Vagina (tissue), 2 donors: ENCODE data around the gene MS4A10. TPM values are rescaled to one million over a fixed set of nuclear protein-coding genes. Genes with fewer than 3 reads are reported as not detected.

Experiments
- DNase-seq, 2 donors: peaks; one replicate each; pipeline ENCODE4 v3.0.0-alpha.2; 2017; ENCODE audit errors: extremely low spot score in 2 of 2
- H3K27ac ChIP-seq: fragments of 200-600 bp; sonication (generic); one replicate; pipeline ENCODE4 v1.5.1; 2019
- H3K27me3 ChIP-seq: fragments of 200-600 bp; sonication (generic); one replicate; pipeline ENCODE4 v1.5.1; 2019
- H3K36me3 ChIP-seq, 2 donors: fragments of 200-600 bp; sonication (generic); one replicate each; pipeline ENCODE4 v1.5.1; 2017 to 2019
- H3K4me1 ChIP-seq: fragments of 200-600 bp; sonication (generic); one replicate; pipeline ENCODE4 v1.5.1; 2019
- H3K4me3 ChIP-seq, 2 donors: fragments of 200-600 bp; sonication (generic); 1 replicate in 1 of 2; 2 replicates in 1 of 2; pipeline ENCODE4 v1.5.1; 2016 to 2019
- H3K9me3 ChIP-seq: fragments of 200-600 bp; sonication (generic); one replicate; pipeline ENCODE4 v1.5.1; 2019
- POLR2A ChIP-seq, 2 donors: fragments of 450-650 bp; IDR thresholded peaks; one replicate each; pipeline ENCODE4 v1.6.1; 2017; ENCODE audit warnings: antibody characterized with exemption in 2 of 2, mild to moderate bottlenecking in 2 of 2, moderate library complexity in 2 of 2
- POLR2AphosphoS5 ChIP-seq, 2 donors: sonication (generic); formaldehyde crosslinking; IDR thresholded peaks; one replicate each; pipeline ENCODE4 v1.9.0; 2017; ENCODE audit warnings: antibody characterized with exemption in 2 of 2, mild to moderate bottlenecking in 2 of 2, low read depth in 1 of 2; ENCODE audit not compliant: insufficient read depth in 1 of 2
- intact Hi-C: fragments of 100-400 bp; cut with DNase I; formaldehyde crosslinking; loops from one replicate; pipeline ENCODE4 v1.15.1; 2023
- total RNA-seq: library from RNA; depleted of rRNA; stranded (reverse); fragments of >200 nt; gene quantifications from one replicate; pipeline ENCODE4 v1.2.3, GENCODE V29; 2016
- TF ChIP-seq, protein P1 (sequence below), 3 experiments: fragments of 450-650 bp in 2 of 3; fragments of 200-600 bp in 1 of 3; sonication (generic) in 1 of 3; IDR thresholded peaks; one replicate each; pipeline ENCODE4 v1.5.1; 2017 to 2019; ENCODE audit warnings: antibody characterized with exemption in 3 of 3, mild to moderate bottlenecking in 2 of 3, moderate library complexity in 2 of 3

Gene MS4A10
- total RNA-seq, 1 donor from 2014 or later, result not detected

DNA sequence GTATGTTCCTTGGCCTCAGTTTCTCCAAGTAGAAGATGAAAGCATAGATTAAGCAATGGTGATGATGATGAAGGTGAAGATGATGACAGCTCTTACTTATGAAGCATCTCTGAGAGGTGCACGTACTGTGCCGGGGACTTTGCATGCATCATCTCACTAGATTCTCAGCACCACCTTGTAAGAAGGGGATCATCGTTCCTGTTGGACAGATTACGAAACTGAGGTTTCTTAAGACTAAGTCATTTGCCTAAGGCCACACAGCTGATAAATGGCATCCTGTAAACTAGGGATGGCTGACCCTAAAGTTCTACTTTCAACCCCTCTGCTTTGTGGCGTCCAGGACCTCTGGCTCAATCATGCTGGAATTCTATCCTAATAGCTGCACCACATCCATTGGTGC is 19.8 kb upstream of the MS4A10 start:
- Histone ChIP-seq H3K27me3 (no peaks in the 10 kb centered on the region), H3K27ac (no peak overlapping the region), H3K4me3 (no peak overlapping the region), H3K4me1 (no peaks in the 10 kb centered on the region), H3K9me3 (no peaks in the 10 kb centered on the region), H3K36me3 (no peaks in the 10 kb centered on the region)
- intact Hi-C loops, result no loop called here
- TF ChIP-seq, protein P1, sequence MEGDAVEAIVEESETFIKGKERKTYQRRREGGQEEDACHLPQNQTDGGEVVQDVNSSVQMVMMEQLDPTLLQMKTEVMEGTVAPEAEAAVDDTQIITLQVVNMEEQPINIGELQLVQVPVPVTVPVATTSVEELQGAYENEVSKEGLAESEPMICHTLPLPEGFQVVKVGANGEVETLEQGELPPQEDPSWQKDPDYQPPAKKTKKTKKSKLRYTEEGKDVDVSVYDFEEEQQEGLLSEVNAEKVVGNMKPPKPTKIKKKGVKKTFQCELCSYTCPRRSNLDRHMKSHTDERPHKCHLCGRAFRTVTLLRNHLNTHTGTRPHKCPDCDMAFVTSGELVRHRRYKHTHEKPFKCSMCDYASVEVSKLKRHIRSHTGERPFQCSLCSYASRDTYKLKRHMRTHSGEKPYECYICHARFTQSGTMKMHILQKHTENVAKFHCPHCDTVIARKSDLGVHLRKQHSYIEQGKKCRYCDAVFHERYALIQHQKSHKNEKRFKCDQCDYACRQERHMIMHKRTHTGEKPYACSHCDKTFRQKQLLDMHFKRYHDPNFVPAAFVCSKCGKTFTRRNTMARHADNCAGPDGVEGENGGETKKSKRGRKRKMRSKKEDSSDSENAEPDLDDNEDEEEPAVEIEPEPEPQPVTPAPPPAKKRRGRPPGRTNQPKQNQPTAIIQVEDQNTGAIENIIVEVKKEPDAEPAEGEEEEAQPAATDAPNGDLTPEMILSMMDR (IDR thresholded peaks at IDR 0.05), result no peak
- no peak for TF ChIP-seq POLR2AphosphoS5 (IDR thresholded peaks at IDR 0.05; ENCODE audit: insufficient read depth in 1 of 2, low read depth in 1 of 2)
- TF ChIP-seq POLR2A (IDR thresholded peaks at IDR 0.05), result no peak
- no peak for DNase-seq

DNA sequence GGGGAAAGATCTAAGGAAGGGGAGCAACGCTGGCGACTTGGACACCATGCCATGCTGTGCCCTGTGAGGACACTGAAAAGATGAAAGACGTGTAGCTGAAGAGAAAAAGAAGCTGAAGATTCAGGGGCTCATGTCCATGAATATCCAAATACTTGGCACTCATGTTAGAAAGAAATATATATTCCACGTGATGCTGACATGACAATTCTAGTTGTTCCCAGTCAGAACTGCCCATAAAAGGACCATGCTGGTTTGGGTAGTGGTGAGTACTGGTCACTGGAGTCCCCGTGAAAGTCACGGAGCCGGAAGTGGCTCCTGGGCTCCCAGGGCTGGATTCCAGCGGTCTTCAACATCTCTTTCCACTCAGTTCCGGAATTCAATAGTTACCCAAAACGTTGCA is 18.6 kb upstream of the MS4A10 start:
- TF ChIP-seq, protein P1 (IDR thresholded peaks at IDR 0.05), result no peak
- no peak for TF ChIP-seq POLR2A (IDR thresholded peaks at IDR 0.05)
- no peak for TF ChIP-seq POLR2AphosphoS5 (IDR thresholded peaks at IDR 0.05; ENCODE audit: insufficient read depth in 1 of 2, low read depth in 1 of 2)
- H3K27ac ChIP-seq, result no peak overlapping the region
- DNase-seq, result no peak
- intact Hi-C loops, result no loop called here
- no peaks in the 10 kb centered on the region for H3K9me3 ChIP-seq
- no peak overlapping the region for H3K4me3 ChIP-seq
- no peaks in the 10 kb centered on the region for H3K4me1 ChIP-seq
- no peaks in the 10 kb centered on the region for H3K27me3 ChIP-seq
- H3K36me3 ChIP-seq, result no peaks in the 10 kb centered on the region

DNA sequence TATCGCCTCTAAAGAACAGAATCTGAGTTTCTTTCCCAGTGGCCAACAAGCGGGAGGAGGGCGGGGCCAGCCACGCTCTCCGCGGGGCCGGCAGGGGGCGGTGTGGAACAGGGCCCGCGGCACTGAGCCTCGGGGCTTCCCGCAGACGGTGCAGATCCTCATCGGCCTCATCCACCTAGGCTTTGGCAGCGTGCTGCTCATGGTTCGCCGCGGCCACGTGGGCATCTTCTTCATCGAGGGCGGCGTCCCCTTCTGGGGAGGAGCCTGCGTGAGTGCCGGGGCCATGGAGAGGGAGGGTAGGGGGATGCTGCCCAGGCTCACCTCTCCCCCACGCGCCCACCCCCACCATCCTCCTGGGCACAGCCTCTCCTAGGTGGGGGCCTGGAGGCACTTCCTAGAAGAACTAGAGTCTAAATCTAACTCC is 17.7 kb upstream of the MS4A10 start:
- no peak overlapping the region for H3K27ac ChIP-seq
- no peaks in the 10 kb centered on the region for H3K9me3 ChIP-seq
- DNase-seq, result no peak
- no peaks in the 10 kb centered on the region for H3K4me1 ChIP-seq
- H3K36me3 ChIP-seq, result no peaks in the 10 kb centered on the region
- no peak for TF ChIP-seq POLR2AphosphoS5 (IDR thresholded peaks at IDR 0.05; ENCODE audit: insufficient read depth in 1 of 2, low read depth in 1 of 2)
- no peak for TF ChIP-seq POLR2A (IDR thresholded peaks at IDR 0.05)
- TF ChIP-seq, protein P1 (IDR thresholded peaks at IDR 0.05), result no peak
- H3K27me3 ChIP-seq, result no peaks in the 10 kb centered on the region
- intact Hi-C loops, result no loop called here
- H3K4me3 ChIP-seq, result no peak overlapping the region

DNA sequence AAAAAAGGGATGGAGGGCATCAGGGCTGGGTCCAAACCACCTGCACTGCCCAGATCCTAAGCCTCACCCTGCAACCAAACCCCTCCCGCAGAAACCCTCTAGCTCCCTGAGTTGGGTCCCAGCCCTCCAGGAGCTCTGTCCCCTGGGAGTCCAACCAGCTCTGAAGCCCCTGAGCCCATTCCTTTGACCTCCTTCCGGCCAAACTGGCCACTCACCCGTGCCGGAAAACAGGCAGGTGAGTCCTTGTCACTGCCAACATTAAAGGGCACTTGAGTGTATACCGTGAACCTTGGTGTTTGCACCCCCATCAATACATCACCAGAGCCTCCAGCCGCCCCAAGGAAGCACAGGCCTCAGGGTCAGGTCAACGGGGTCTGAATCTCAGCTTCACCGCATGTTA is 16.9 kb upstream of the MS4A10 start:
- Histone ChIP-seq H3K27ac (no peak overlapping the region), H3K4me3 (no peak overlapping the region), H3K27me3 (no peaks in the 10 kb centered on the region), H3K4me1 (no peaks in the 10 kb centered on the region), H3K9me3 (no peaks in the 10 kb centered on the region), H3K36me3 (no peaks in the 10 kb centered on the region)
- DNase-seq, result no peak
- intact Hi-C loops, result no loop called here
- TF ChIP-seq, protein P1 (IDR thresholded peaks at IDR 0.05), result no peak
- TF ChIP-seq POLR2A (IDR thresholded peaks at IDR 0.05) (no peak), POLR2AphosphoS5 (IDR thresholded peaks at IDR 0.05; ENCODE audit: insufficient read depth in 1 of 2, low read depth in 1 of 2) (no peak)

DNA sequence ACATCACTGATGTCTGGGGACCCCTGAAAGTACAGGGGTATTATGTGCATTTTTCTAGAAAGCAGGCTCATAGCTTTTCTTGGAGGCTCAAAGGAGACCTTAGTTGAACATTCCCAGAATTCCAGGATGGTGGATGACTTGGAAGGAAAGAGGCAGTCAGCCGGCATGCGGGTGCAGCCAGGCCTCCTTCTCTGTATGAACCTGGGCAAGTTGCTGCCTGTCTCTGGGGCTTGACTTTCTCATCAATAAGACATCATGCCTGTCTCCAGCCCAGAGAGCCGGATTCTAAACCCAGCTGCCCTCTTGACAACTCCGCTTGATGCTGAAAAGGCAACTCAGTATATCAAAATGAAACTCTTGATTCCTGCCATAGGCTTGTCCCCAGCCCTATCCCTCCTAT is 15.9 kb upstream of the MS4A10 start:
- H3K36me3 ChIP-seq, result no peaks in the 10 kb centered on the region
- no peaks in the 10 kb centered on the region for H3K9me3 ChIP-seq
- no peak for DNase-seq
- no peak for TF ChIP-seq POLR2A (IDR thresholded peaks at IDR 0.05)
- TF ChIP-seq, protein P1 (IDR thresholded peaks at IDR 0.05), result no peak
- TF ChIP-seq POLR2AphosphoS5 (IDR thresholded peaks at IDR 0.05; ENCODE audit: insufficient read depth in 1 of 2, low read depth in 1 of 2), result no peak
- no peak overlapping the region for H3K4me3 ChIP-seq
- H3K27me3 ChIP-seq, result no peaks in the 10 kb centered on the region
- intact Hi-C loops, result no loop called here
- no peaks in the 10 kb centered on the region for H3K4me1 ChIP-seq
- no peak overlapping the region for H3K27ac ChIP-seq
